Effector memory CD4-positive, alpha-beta T cell (primary cell): Measurements from ENCODE around the gene NSUN4.

ENCODE experiments used
- DNase-seq, 3 donors: peaks; one replicate each; pipeline ENCODE4 v3.0.0-alpha.2; 2020
- H3K27ac ChIP-seq: 2 replicates; pipeline ENCODE4 v1.7.0; 2013; ENCODE audit warnings: mild to moderate bottlenecking, low read length, moderate library complexity; ENCODE audit not compliant: insufficient read depth, poor library complexity, severe bottlenecking
- H3K27me3 ChIP-seq: replicated peaks from 2 replicates; pipeline ENCODE4 v1.7.0; 2013; ENCODE audit warnings: mild to moderate bottlenecking, low read length; ENCODE audit not compliant: insufficient read depth, control insufficient read depth, poor library complexity, severe bottlenecking
- H3K36me3 ChIP-seq: 2 replicates; pipeline ENCODE4 v1.7.0; 2013; ENCODE audit warnings: mild to moderate bottlenecking, low read length, moderate library complexity; ENCODE audit not compliant: control insufficient read depth, insufficient read depth
- H3K4me1 ChIP-seq: 2 replicates; pipeline ENCODE4 v1.7.0; 2013; ENCODE audit warnings: low read length, mild to moderate bottlenecking; ENCODE audit not compliant: control insufficient read depth, insufficient read depth, poor library complexity, severe bottlenecking
- H3K4me3 ChIP-seq: 2 replicates; pipeline ENCODE4 v1.7.0; 2013; ENCODE audit warnings: low read length, low read depth, mild to moderate bottlenecking; ENCODE audit not compliant: insufficient read depth, poor library complexity, severe bottlenecking
- H3K9me3 ChIP-seq: 2 replicates; pipeline ENCODE4 v1.7.0; 2013; ENCODE audit warnings: mild to moderate bottlenecking, low read length, moderate library complexity; ENCODE audit not compliant: control insufficient read depth
- total RNA-seq, 3 donors: gene quantifications; one replicate each; lab custom pipeline; 2026; lab: John Stamatoyannopoulos, UW

The NSUN4 gene
- total RNA-seq: 21.4 to 26.5 (median 25.2) reads per million in 3 donors

DNA sequence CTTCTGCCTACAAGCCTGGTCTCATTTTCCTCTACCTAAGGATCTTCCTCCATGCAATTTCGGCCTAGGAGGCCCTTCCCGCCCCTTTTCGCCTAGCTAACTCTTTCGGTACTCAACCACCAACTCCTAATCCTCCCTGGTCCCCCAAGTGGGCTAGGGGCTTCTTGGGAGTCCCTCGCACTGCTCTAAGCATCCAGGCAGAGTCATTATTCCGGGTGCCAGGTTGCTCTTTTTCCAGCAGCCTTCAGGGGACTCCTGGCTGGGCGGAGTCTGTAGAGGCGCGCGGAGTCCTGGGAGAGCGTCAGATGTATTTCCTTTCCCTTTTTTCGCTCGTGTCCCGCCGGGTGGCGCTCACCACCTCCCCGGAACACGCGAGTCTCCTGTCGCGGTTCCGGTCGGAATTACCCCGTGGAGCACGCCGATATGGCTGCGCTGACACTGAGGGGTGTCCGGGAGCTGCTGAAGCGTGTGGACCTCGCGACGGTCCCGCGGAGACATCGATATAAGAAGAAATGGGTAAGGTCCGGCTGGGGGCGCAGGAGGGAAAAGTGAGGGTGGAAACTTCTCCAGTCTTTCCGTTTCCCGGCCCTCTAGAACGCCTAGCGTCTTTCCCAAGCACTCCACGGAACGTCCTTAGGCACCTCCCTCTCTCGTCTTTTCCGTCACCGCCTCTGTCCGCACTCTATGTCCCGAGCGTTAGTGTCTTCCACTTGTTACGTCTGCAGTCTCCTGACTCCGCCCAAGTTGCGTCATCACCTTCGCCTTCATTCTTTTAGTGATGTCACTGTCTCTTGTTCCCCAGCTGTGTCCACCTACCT is at the start of gene NSUN4:
TSS of gene NSUN4 (plus strand) at position 404 of the 818 bp plus-strand sequence. CDS start at position 424, 20 bp downstream.
- peaks cover 19% of the 10 kb centered on the region for H3K36me3 ChIP-seq
- DNase-seq: peak; percentile 75 to 81 (median 78)
- H3K27me3 ChIP-seq: no peaks in the 10 kb centered on the region
- H3K4me1 ChIP-seq: peaks cover 9% of the 10 kb centered on the region
- peak within 1 kb of the TSS; percentile 73 for H3K4me3 ChIP-seq
- peak within 1 kb of the TSS; percentile 96 for H3K27ac ChIP-seq
- no peaks in the 10 kb centered on the region for H3K9me3 ChIP-seq

DNA sequence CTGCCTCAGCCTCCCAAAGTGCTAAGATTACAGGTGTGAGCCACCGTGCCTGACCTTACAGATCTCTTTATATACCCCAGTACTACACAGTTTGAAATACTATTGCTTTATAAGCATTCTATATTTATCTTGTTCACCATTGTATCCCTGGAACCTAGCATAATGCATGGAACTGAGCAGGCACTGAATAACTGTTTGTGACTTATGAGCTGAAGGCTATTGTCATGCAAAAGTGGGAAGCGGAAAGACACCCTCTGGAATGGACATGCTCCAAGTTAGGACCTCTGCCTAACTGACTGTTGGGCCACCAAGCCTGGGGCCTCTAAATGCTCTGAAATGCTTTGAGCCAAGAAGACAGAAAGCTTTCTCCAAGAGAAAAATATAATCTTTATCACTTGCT is 45.3 kb upstream of the NSUN4 start:
- H3K27me3 ChIP-seq: no peaks in the 10 kb centered on the region
- peaks cover 28% of the 10 kb centered on the region for H3K36me3 ChIP-seq
- no peak overlapping the region for H3K27ac ChIP-seq
- DNase-seq: no peak
- H3K9me3 ChIP-seq: no peaks in the 10 kb centered on the region
- H3K4me1 ChIP-seq: no peaks in the 10 kb centered on the region
- no peak overlapping the region for H3K4me3 ChIP-seq

DNA sequence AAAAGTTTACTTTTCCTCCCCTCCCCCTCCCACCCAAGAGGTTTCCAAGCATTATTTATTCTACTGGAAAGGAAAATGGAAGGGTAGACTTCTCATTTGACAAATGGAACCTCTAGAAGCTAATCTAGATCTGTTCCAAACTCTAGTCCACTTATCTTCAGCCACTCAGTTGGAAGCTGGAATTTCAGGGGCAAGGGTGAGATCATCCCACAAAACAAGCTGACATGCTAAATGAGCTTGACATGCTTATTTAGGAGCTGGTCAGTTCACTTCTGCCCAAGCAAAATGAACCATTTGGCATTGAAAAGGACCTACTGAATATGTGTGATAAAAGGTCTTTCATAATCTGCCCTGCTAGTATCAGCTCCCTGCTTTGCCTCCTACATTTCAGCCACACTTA is 42.2 kb upstream of the NSUN4 start:
- H3K27me3 ChIP-seq: no peaks in the 10 kb centered on the region
- H3K36me3 ChIP-seq: peaks cover 28% of the 10 kb centered on the region
- H3K9me3 ChIP-seq: no peaks in the 10 kb centered on the region
- DNase-seq: no peak
- no peak overlapping the region for H3K4me3 ChIP-seq
- H3K27ac ChIP-seq: no peak overlapping the region
- peaks cover 9% of the 10 kb centered on the region for H3K4me1 ChIP-seq

DNA sequence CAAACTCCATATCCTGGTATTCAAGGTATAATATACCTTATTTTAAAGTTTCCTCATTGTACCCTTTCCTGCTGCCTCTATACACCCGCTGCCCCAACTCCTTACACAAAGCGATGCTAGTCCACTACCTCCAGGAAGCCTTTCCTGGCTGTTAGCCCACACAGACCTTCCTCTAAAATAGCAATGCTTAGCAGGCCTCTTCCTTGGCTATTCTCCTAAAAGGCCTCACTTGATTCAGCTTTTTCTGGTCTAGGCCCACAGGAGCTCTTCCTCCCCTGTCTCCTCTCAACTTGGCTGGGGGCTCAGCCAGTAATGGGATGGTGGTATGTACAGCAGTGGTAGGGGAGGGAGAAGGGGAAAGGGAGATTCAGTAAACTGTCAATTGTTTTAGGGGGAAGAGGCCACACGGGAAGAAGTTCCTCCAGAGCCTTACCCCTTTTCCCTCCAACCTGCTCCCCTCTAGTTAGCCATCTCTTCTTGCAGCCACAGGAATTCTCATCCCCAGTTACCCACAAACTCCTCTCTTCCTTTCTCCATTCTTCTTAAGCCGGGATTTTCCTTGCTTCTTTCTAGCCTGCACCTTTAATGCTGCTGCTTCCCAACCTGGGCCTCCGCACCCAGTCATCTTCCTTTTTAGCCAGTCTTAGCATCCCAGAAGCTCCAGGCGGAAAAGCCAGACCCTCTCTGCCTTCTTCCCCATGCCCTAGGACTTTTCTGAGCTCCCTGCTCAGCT is 39.8 kb upstream of the NSUN4 start:
- no peak for DNase-seq
- Histone ChIP-seq H3K9me3 (no peaks in the 10 kb centered on the region), H3K4me3 (peak overlapping the region; percentile 73), H3K27me3 (no peaks in the 10 kb centered on the region), H3K4me1 (peaks cover 19% of the 10 kb centered on the region), H3K27ac (no peak overlapping the region), H3K36me3 (peaks cover 20% of the 10 kb centered on the region)

DNA sequence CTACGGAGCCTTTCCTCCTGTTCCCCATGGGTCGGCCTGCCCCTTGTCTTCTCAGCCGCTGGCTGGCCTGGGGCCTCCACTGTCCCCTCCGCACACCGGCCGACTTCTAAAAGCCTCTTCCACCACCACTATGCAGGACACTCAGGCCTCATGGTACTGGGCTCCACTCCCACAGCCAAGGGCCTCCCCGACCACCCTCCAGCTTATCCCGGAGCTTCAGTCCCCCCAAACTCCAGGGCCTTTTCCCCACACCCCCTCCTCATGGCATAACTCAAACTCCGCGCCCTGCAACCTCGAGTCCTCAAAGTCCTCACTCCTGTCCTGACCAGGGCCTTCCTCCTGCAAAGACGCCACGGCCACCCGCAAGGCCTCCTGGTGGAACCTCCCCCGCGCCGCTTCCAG is 39.2 kb upstream of the NSUN4 start:
- Histone ChIP-seq H3K27me3 (no peaks in the 10 kb centered on the region), H3K9me3 (no peaks in the 10 kb centered on the region), H3K4me3 (peak overlapping the region; percentile 73), H3K27ac (peak overlapping the region; percentile 86), H3K36me3 (peaks cover 17% of the 10 kb centered on the region), H3K4me1 (peaks cover 19% of the 10 kb centered on the region)
- no peak for DNase-seq

DNA sequence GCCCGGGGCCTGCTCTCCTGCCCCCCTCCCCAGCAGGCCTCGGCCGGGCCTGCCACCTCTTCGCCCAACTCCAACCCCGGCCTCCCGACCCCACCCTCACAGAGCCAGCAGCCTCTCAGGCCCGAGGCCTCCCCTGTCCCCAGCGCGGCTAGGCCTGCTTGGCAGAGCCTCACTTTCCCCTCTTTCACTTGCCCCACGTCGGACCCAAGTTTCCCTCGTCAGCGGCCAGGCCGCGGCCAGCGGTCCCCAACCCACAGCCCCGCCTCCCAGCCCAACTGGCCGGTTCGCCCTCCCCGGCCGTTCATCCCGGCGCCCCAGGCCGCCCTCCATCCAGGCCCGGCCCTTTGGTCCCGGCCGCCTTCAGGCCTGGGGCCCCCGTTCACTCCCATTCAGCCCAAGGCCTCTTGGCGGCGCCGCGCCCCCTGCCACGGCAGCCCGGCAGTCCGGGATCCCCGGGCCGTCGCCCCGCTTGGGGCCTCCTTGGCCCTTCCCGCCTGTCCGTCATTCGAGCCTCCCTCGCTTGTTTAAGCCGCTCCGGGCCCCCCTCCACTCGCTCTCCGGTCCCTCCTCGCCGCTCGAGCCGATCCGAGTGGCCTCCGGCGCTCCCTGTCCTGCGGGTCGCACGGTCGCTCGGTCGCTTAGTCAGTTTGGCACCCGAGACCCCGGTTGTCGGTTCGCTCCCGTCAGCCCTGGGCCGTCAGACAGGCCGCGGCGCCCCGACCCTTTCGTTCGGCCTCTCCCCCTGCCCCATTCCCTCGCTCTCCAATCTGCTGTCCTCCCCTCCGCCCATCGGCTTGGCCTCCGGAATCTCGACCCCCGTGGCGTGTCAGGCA is 38.6 kb upstream of the NSUN4 start:
- peak overlapping the region; percentile 86 for H3K27ac ChIP-seq
- H3K4me3 ChIP-seq: peak overlapping the region; percentile 73
- H3K4me1 ChIP-seq: peaks cover 19% of the 10 kb centered on the region
- H3K36me3 ChIP-seq: peaks cover 11% of the 10 kb centered on the region
- DNase-seq: peak; percentile 9 to 26 (median 11)
- no peaks in the 10 kb centered on the region for H3K27me3 ChIP-seq
- no peaks in the 10 kb centered on the region for H3K9me3 ChIP-seq

DNA sequence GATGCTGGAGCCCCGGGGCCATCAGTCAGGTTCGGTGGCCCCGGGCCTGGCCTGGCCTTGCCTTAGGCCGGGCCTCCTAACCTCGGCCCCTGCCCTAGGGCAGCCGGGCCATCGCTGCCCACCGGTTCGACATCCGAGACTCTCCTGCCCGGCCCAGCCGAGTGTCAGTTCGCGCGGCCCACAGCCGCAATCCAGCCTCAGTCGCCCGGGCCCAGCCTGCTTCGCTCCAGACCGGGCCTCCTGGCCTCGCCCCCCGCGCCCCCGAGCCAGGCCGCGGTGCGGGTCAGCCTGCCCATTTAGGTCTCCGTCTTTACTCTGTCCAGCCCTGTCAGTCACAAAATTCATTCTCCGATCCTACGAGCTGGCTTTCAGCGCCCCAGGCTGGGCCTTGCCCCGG is 38.0 kb upstream of the NSUN4 start:
- DNase-seq: peak in 1 of 3 donors; percentile 3

DNA sequence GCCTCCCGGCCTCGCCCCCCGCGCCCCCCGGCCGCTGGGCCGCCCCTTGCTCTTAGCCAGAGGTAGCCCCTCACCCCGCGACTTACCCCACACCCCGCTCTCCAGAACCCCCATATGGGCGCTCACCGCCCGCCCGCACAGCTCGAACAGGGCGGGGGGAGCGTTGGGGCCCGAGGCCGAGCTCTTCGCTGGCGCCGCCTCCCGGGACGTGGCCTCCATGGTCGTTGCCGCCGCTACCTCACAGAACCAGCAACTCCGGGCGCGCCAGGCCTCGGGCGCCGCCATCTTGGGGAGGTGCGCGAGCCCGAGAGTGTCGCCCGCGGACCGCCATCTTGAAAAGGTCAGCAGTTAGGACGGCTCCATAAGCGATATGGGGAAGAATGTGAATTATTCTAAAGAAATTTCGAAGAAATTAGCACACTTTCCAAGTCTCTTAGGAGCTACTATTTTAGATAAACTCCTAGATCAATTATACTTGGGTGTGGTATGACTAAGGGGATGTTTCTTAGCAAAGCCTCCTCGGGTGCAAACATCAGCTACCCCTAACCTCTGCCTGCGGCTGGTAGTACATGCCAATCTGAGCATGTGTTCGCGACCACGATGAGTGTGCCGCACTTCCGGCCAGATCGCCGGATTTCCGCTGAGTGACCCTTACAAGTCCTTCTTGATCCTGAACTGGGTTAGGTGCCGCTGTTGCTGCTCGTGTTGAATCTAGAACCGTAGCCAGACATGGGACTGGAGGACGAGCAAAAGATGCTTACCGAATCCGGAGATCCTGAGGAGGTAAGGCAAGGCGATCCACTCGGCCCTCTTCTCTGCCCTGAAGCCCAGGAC is 37.4 kb upstream of the NSUN4 start, which contains the start of the genes LRRC41 and UQCRH:
TSS of gene LRRC41 (minus strand) at position 579 of the 834 bp plus-strand sequence. CDS start at position 285, 294 bp downstream.
TSS of gene UQCRH (plus strand) at position 661 of the 834 bp plus-strand sequence. CDS start at position 730, 69 bp downstream.
- Histone ChIP-seq H3K9me3 (no peaks in the 10 kb centered on the region), H3K36me3 (no peaks in the 10 kb centered on the region), H3K4me3 (peak within 1 kb of the TSS; percentile 73), H3K27ac (peak within 1 kb of the TSS; percentile 86), H3K4me1 (peaks cover 19% of the 10 kb centered on the region), H3K27me3 (no peaks in the 10 kb centered on the region)
- DNase-seq: peak; percentile 81 to 88 (median 88)

More for the DNA sequence above, 38.0 kb upstream of the NSUN4 start:
- no peaks in the 10 kb centered on the region for H3K27me3 ChIP-seq
- H3K9me3 ChIP-seq: no peaks in the 10 kb centered on the region
- H3K4me1 ChIP-seq: peaks cover 19% of the 10 kb centered on the region
- H3K27ac ChIP-seq: peak overlapping the region; percentile 86
- H3K4me3 ChIP-seq: peak overlapping the region; percentile 73
- H3K36me3 ChIP-seq: peaks cover 5% of the 10 kb centered on the region

DNA sequence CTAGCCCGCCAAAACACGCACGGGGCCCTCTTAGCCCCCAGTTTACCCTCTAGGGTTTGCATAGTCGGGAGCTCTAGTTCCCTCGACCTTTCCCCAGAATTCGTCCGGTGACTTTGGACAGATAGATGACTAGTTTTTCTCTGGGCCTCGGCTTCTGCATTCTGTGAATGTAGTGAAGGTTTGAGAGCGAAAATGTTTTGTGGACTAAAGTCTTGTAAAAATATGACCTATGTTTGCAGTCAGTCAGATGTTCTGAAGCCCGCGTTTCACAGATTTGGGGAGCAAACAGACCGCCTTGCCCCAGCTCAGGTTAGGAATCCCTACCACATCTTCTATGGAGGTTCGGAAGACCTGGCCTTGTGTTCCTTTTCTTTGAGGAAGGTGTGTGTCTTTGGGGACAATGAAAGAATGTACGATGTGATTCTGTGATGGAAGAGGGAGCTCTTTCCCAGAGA is 36.7 kb upstream of the NSUN4 start:
- Histone ChIP-seq H3K36me3 (no peaks in the 10 kb centered on the region), H3K9me3 (no peaks in the 10 kb centered on the region), H3K27me3 (no peaks in the 10 kb centered on the region), H3K27ac (peak overlapping the region; percentile 86), H3K4me1 (peaks cover 19% of the 10 kb centered on the region), H3K4me3 (peak overlapping the region; percentile 73)
- DNase-seq: no peak
